HG03378 (cell line): ENCODE results near the gene KIF5A.
"Not testable (repeated sequence)": the region's sequence is repeated elsewhere in the genome, so short reads cannot be mapped to it uniquely, and the experiment has no call there.

Experiments
- ATAC-seq: cut with Tn5 transposase; IDR thresholded peaks from one replicate; pipeline ENCODE4 v1.9.1; 2021; ENCODE audit warnings: mild to moderate bottlenecking, moderate library complexity; ENCODE audit not compliant: unreplicated experiment

KIF5A gene

GRCh38 chr12:57617942-57618341 lies 68.1 kb downstream of the KIF5A start:
- no peak for ATAC-seq

- not testable (repeated sequence) for ATAC-seq
Observed at GRCh38 chr12:57618431-57618830, 68.6 kb downstream of the KIF5A start.

GRCh38 chr12:57618966-57619433 lies 69.2 kb downstream of the KIF5A start:
- no peak for ATAC-seq

DNA sequence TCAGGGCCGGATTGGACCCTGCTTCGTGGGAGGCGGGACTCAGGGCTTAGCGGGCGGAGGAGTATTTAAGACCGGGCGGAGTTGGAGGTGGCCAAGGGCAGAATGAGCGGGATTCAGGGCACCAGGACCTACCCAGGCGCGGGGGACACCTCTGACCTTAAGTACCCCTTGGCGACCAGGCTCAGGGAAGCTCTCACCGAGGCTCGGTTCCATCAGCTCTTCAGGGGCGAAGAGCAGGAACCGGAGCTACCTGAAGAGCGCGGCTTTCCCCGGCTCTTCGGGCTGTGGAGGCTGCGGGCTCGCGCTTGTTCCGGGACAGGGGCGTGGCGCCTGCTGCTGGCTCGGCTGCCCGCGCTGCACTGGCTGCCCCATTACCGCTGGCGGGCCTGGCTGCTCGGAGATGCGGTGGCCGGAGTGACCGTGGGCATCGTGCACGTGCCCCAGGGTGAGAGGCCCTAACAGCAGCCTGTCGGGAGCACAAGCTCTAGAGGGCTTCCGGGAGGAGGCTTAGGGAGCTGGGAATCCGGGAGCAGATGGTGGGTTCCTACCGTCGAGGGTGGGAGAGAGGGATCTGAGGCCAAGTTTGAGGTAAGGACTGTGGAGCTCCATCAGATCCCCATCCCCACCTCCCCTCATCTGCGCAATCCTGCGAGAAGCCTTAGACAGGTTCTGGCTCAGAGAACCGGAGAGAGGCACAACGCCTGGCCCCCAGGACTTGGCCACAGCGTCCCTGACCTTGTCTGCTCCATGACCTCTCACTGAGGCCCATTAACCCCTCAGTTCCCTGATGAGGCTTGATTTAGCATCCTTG lies 69.8 kb downstream of the KIF5A start:
- ATAC-seq: no peak

- ATAC-seq: no peak
Observed at GRCh38 chr12:57620245-57620935, 70.5 kb downstream of the KIF5A start.

DNA sequence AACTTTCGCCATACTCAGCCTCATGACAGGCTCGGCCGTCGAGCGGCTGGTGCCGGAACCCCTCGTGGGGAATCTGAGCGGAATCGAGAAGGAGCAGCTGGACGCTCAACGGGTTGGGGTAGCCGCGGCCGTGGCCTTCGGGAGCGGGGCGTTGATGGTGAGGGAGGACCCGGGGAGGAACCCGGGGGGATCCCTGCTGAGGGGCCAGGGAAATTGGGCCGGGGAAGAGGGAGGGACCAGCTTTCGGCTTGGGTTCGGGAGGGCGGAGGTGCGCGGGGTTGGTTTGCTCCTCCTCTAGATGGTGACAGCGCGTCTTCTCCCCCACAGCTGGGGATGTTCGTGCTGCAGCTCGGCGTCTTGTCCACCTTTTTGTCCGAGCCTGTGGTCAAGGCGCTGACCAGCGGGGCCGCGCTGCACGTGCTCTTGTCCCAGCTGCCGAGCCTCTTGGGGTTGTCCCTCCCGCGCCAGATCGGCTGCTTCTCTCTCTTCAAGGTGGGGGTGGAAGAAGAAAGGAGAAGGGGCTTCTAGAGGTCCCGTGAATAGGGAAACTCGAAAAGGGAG lies 71.2 kb downstream of the KIF5A start:
- ATAC-seq: no peak

- no peak for ATAC-seq
Observed at GRCh38 chr12:57621497-57622292, 71.9 kb downstream of the KIF5A start.

DNA sequence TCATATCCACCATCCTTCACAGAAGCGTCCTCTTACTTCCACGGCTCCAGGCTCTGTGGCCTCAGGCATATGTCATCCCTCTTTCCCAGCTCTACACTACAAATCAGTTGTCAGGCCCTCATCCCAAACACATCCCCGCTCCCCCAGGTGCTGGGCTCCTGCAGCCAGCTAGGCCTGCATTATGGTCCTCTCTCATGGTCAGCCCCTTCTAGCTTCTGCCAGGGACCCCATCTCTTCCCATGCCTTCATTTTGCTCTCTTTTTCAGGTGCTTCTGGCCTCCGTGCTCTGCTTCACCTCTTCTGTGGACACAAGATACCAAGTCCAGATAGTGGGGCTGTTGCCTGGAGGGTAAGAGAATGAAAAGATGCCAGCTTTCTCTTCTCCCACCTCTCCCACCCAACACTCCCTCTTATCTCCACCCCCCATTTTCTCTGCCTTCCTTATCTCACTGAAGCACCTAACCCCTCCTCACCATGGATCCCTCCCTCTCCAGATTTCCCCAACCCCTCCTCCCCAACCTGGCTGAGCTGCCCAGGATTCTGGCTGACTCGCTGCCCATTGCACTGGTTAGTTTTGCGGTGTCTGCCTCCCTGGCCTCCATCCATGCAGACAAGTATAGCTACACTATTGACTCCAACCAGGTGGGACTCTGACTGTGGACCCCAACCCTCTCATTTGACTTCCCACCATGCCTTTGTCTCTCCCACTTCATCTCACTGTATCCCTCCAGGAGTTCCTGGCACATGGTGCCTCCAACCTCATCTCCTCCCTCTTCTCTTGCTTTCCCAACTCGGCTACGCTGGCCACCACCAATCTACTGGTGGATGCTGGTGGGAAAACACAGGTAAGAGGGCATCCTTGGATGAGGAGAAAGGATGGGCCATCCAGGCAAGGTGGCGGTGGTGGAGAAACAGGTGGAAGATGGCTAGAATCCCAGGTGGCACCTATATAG lies 72.7 kb downstream of the KIF5A start:
- ATAC-seq: no peak

- no peak for ATAC-seq
Observed at GRCh38 chr12:57623385-57623784, 73.5 kb downstream of the KIF5A start.

- ATAC-seq: no peak
Observed at GRCh38 chr12:57623811-57624390, 74.1 kb downstream of the KIF5A start.

GRCh38 chr12:57624441-57625220 lies 74.8 kb downstream of the KIF5A start:
- ATAC-seq: no peak

GRCh38 chr12:57625261-57626032 lies 75.6 kb downstream of the KIF5A start:
- ATAC-seq: no peak

DNA sequence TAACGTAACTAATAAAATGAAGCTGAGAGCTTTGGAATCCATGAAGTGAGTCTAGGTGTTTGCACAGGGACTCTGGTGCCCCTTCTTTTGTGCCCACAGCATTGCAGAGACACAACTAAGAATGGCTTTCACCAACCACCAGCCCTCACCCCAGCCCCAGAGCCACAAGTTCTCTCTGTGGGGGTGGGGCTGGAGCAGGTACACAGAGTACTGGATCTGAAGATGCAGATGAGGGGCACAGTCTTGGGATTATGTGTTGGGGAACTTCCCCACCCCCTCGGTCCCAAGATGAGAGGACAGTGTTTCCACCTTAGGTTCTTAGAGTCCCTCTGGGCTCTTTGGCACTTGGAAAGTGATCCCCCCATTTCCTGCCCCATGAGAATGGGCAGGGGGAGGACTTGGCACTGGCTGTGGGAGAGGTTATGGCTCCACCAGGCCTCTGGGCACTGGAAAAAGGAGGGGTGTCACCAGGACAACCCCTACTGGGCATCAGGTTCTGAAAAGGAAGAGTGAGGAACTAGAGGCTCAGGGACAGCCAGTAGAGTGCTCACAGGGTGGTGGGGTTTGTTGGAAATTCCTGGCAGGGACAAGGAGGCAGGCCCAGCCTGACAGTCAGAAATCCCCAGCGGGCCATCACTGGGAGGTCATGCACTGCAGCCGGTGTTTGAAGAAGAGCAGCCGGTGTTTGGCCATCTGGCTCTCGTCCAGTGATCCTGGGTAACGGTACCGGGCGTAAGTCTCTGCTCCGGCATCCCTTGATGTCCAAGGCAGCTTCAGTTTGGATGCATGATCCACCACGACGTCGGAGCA lies 76.5 kb downstream of the KIF5A start:
- no peak for ATAC-seq

DNA sequence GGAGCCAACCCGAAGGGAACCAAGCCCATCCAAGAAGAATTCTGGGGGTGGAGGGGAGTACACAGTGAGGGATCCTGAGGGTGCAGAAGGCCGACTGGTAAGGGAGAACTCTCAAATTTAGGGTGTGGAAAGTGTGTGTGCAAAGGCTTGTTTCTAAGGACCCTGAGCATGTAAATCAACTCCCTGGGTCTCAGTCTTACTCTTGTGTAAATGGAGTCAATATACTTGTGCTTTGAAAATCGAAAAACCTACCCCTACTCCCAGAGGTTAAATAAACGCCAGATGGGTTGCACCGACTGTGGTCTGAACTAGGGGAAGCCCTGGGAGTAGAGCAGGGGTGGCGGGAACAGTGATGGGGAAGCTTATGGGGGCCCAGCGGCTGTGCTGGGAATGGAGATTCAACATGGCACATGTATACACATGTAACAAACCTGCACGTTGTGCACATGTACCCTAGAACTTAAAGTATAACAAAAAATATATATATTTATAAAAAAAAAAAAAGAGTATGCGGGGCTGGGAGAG lies 77.1 kb downstream of the KIF5A start:
- no peak for ATAC-seq

DNA sequence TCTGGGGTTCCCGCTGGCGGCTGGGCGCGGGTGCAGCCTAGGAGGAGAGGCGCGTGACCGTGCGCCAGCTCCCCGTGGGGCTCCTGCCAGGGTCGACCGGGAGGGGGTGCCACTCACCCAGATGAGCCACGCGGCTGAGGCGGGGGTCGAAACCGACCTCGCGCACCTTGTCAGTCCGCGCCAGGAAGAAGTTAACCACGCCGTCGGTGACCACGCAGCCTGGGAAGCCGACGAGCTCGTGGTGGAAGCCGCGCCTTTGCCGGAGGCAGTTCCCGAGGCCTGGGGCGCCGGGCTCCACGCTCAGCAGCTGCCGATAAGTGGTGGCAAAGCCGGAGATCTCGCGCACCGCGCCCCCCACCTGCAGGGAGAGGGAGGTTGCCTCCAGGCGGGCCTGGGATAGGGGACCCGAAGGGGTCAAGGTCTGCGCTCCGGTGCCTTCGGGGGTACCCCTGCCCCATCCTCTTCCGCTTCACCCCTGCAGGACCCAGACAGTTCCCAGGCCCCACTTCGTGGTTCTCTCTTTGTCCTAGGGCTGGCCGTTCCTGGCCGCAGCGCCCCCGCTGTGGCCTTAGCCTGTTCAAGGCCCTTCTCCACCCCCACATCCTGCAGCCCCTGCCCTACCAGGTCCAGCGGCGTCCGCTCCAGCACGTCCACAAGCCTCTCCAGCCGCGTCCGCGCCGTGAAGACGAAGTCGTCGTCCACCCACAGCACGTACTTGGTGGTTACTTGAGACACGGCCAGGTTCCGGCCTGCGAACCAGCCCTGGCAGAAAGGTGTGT lies 77.8 kb downstream of the KIF5A start:
- no peak for ATAC-seq
